Measurements from ENCODE around the gene IGSF5. TPM values are rescaled to one million over a fixed set of nuclear protein-coding genes. Genes with fewer than 3 reads are reported as not detected.

The IGSF5 gene
- total RNA-seq, 1 experiment from 2014 or later: not detected

DNA sequence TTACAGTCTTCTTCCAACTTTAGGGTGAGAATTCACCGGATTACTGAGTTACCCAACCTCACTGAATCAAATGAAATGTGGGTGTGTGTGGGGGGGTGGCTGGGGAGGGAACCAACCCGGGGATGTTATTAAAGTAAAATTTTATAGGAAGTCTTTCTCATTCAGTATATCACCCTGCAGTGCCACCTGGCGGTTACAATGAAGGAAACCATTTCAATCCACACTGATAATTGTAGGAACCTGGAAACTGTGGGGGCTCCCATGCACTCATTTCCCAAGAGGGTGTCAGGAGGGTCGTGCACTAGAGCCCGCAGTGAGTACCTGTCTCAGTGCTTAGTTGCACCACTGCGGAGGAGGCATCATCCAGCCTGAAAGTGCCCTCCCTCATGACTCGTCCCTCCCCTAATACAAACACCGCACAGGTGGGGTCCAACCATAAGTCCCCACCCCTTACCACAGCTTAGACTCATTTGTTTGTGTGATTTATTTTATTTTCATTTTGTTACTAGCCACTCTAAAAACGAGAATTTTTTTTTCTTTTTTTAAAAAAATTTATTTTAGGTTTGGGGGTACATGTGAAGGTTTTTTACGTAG lies 29.1 kb upstream of the IGSF5 start:
- Mint-ChIP-seq H3K4me3 (ENCODE audit: unreplicated experiment) (no peak overlapping the region), H3K36me3 (ENCODE audit: insufficient read depth, unreplicated experiment) (no peaks in the 10 kb centered on the region), H3K9me3 (ENCODE audit: unreplicated experiment) (no peaks in the 10 kb centered on the region), H3K27me3 (ENCODE audit: insufficient read depth, unreplicated experiment) (peaks cover 32% of the 10 kb centered on the region), H3K27ac (ENCODE audit: low read depth, unreplicated experiment) (no peak overlapping the region), H3K4me1 (ENCODE audit: insufficient read depth, unreplicated experiment) (peaks cover 6% of the 10 kb centered on the region)
- POLR2A ChIA-PET: interaction anchor here (0.6 kb wide), 1 partner anchor 45 kb away, joined by 3 read pairs; no protein-coding TSS in a partner anchor
- peak; percentile 39 for DNase-seq (ENCODE audit: unreplicated experiment)
- intact Hi-C loops (cut with micrococcal nuclease): loop anchor here (1.0 to 5.0 kb wide), 2 partner anchors 84 to 198 kb away; no protein-coding TSS in a partner anchor
- no TSS peak for BruUV-seq (replicated peaks)
- TF ChIP-seq, protein P1, sequence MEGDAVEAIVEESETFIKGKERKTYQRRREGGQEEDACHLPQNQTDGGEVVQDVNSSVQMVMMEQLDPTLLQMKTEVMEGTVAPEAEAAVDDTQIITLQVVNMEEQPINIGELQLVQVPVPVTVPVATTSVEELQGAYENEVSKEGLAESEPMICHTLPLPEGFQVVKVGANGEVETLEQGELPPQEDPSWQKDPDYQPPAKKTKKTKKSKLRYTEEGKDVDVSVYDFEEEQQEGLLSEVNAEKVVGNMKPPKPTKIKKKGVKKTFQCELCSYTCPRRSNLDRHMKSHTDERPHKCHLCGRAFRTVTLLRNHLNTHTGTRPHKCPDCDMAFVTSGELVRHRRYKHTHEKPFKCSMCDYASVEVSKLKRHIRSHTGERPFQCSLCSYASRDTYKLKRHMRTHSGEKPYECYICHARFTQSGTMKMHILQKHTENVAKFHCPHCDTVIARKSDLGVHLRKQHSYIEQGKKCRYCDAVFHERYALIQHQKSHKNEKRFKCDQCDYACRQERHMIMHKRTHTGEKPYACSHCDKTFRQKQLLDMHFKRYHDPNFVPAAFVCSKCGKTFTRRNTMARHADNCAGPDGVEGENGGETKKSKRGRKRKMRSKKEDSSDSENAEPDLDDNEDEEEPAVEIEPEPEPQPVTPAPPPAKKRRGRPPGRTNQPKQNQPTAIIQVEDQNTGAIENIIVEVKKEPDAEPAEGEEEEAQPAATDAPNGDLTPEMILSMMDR (IDR thresholded peaks at IDR 0.05; ENCODE audit: unreplicated experiment): peak; percentile 63
- CTCF ChIA-PET: interaction anchor here (0.6 to 15.1 kb wide), 27 partner anchors 7 to 414 kb away, joined by 3 to 224 read pairs (median 4); partner anchors contain the start of gene PCP4

DNA sequence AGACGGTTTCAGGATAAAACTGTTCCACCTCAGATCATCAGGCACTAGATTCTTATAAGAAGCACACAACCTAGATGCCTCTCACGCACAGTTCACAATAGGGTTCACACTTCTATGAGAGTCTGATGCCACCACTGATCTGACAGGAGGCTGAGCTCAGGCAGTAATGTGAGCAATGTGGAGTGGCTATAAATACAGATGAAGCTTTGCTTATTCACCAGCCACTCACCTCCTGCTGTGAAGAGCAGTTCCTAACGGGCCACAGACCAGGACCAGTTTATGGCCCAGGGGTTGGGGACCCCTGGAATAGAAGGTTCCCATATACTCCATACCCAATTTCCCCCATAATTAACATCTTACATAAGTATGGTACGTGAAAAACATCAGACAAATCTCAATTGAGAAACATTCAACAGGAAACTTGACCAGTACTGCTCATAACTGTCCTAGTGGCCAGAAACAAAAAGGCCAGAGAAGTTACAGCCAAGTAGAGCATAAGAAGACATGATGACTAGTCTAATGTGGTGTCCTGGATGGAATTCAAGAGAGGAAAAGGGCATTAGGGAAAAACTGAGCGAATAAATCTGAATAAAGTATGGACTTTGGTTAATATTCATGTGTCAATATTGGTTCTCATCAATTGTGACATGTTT lies 24.7 kb upstream of the IGSF5 start:
- ChIA-PET POLR2A (no interaction called here), CTCF (no interaction called here)
- no TSS peak for BruUV-seq (replicated peaks)
- intact Hi-C loops (cut with micrococcal nuclease): no loop called here
- H3K4me3 Mint-ChIP-seq (ENCODE audit: unreplicated experiment): no peak overlapping the region
- TF ChIP-seq, protein P1 (IDR thresholded peaks at IDR 0.05; ENCODE audit: unreplicated experiment): no peak
- DNase-seq (ENCODE audit: unreplicated experiment): no peak
- no peaks in the 10 kb centered on the region for H3K4me1 Mint-ChIP-seq (ENCODE audit: insufficient read depth, unreplicated experiment)
- H3K27me3 Mint-ChIP-seq (ENCODE audit: insufficient read depth, unreplicated experiment): peaks cover 40% of the 10 kb centered on the region
- peaks cover 8% of the 10 kb centered on the region for H3K9me3 Mint-ChIP-seq (ENCODE audit: unreplicated experiment)
- H3K27ac Mint-ChIP-seq (ENCODE audit: low read depth, unreplicated experiment): no peak overlapping the region
- peaks cover 6% of the 10 kb centered on the region for H3K36me3 Mint-ChIP-seq (ENCODE audit: insufficient read depth, unreplicated experiment)

DNA sequence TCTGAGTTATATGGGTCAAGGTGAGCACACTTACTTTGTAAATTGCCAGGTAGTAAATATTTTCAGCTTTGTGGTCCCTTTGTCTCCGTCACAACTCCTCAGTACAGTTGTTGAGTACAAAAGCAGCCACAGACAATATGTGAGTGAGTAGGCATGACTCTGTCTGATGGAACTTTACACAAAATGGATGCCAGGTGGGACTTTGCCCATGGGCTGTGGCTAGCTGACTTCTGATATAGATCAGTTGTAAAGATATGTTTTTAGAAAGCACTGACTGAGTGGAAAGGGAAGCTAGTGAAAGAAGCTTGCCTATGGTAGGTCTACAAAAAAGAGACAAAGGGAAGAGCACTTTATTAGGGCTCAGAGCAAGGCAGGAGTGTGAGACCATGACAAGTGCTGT lies 23.1 kb upstream of the IGSF5 start:
- BruUV-seq (replicated peaks): no TSS peak
- Mint-ChIP-seq H3K9me3 (ENCODE audit: unreplicated experiment) (peaks cover 8% of the 10 kb centered on the region), H3K4me3 (ENCODE audit: unreplicated experiment) (no peak overlapping the region), H3K36me3 (ENCODE audit: insufficient read depth, unreplicated experiment) (peaks cover 6% of the 10 kb centered on the region), H3K4me1 (ENCODE audit: insufficient read depth, unreplicated experiment) (no peaks in the 10 kb centered on the region), H3K27ac (ENCODE audit: low read depth, unreplicated experiment) (no peak overlapping the region), H3K27me3 (ENCODE audit: insufficient read depth, unreplicated experiment) (peaks cover 33% of the 10 kb centered on the region)
- DNase-seq (ENCODE audit: unreplicated experiment): no peak
- ChIA-PET POLR2A (no interaction called here), CTCF (interaction anchor here (1.3 to 3.1 kb wide), 3 partner anchors 8 to 204 kb away, joined by 4 to 14 read pairs (median 7); no protein-coding TSS in a partner anchor)
- intact Hi-C loops (cut with micrococcal nuclease): no loop called here
- TF ChIP-seq, protein P1 (IDR thresholded peaks at IDR 0.05; ENCODE audit: unreplicated experiment): no peak

DNA sequence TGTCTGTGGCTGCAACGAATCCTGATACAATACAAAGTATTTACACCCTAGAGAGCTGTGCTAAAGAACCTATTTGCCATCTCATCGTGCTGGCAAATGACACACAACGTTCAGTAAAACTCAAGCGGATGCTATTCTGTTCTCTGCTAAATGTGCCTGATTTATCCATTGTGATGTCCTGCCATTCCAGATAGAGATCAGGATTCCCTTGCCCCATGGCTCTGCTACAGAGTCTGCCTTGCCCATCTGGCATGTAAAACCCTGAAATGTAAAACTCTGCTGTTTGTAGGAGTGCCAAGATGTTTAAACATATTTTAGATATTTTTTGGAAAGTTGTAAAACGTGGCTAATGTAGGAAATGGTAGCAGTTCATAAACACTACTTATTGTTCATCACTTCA lies 20.0 kb upstream of the IGSF5 start:
- POLR2A ChIA-PET: no interaction called here
- TF ChIP-seq, protein P1 (IDR thresholded peaks at IDR 0.05; ENCODE audit: unreplicated experiment): no peak
- Mint-ChIP-seq H3K9me3 (ENCODE audit: unreplicated experiment) (peaks cover 8% of the 10 kb centered on the region), H3K4me3 (ENCODE audit: unreplicated experiment) (no peak overlapping the region), H3K36me3 (ENCODE audit: insufficient read depth, unreplicated experiment) (peaks cover 6% of the 10 kb centered on the region), H3K4me1 (ENCODE audit: insufficient read depth, unreplicated experiment) (peaks cover 10% of the 10 kb centered on the region), H3K27me3 (ENCODE audit: insufficient read depth, unreplicated experiment) (peaks cover 11% of the 10 kb centered on the region), H3K27ac (ENCODE audit: low read depth, unreplicated experiment) (no peak overlapping the region)
- intact Hi-C loops (cut with micrococcal nuclease): no loop called here
- no peak for DNase-seq (ENCODE audit: unreplicated experiment)
- BruUV-seq (replicated peaks): no TSS peak
- CTCF ChIA-PET: interaction anchor here (3.1 kb wide), 1 partner anchor 11 kb away, joined by 14 read pairs; no protein-coding TSS in a partner anchor

All from MCF 10A (cell line).